Keratinocyte (primary cell): ENCODE results near the gene MAP3K2. TPM values are rescaled to one million over a fixed set of nuclear protein-coding genes. Genes with fewer than 3 reads are reported as not detected.

Experiments
- DNase-seq: peaks from one replicate; pipeline ENCODE4 v3.0.0-alpha.2; 2011; ENCODE audit warnings: low read depth, missing footprints, low spot score
- FAIRE-seq: peaks from 2 replicates; lab custom pipeline; 2011; peaks lifted over from hg19 to GRCh38; lab: Jason Lieb, UNC
- H2AFZ ChIP-seq: 2 replicates; pipeline ENCODE4 v1.6.0; 2012; ENCODE audit warnings: low read length, control low read depth, inconsistent platforms; ENCODE audit not compliant: control insufficient read depth
- H3K27ac ChIP-seq: 2 replicates; pipeline ENCODE4 v1.5.1; 2011; ENCODE audit warnings: low read length; ENCODE audit not compliant: control insufficient read depth, insufficient read depth
- H3K27me3 ChIP-seq: 3 replicates; pipeline ENCODE4 v1.6.0; 2011; ENCODE audit warnings: low read length; ENCODE audit not compliant: control insufficient read depth, insufficient read depth; ENCODE audit errors: extremely low read depth
- H3K36me3 ChIP-seq, 2 experiments: 2 replicates in 1 of 2; 3 replicates in 1 of 2; pipeline ENCODE4 v1.5.1; 2011; ENCODE audit warnings: low read length in 2 of 2, mild to moderate bottlenecking in 1 of 2; ENCODE audit not compliant: control insufficient read depth in 2 of 2, insufficient read depth in 2 of 2; ENCODE audit errors: extremely low read depth in 1 of 2
- H3K4me1 ChIP-seq: 3 replicates; pipeline ENCODE4 v1.5.1; 2011; ENCODE audit warnings: low read length; ENCODE audit not compliant: control insufficient read depth, insufficient read depth; ENCODE audit errors: extremely low read depth
- H3K4me2 ChIP-seq: 3 replicates; pipeline ENCODE4 v1.6.0; 2011; ENCODE audit warnings: low read depth, low read length; ENCODE audit not compliant: control insufficient read depth, insufficient read depth; ENCODE audit errors: extremely low read depth
- H3K4me3 ChIP-seq, 3 experiments: fragments of 200-600 bp in 1 of 3; sonication (generic) in 1 of 3; 2 replicates in 2 of 3; 3 replicates in 1 of 3; pipeline ENCODE4 v1.5.1; 2011 to 2016; ENCODE audit warnings: low read length in 3 of 3, mild to moderate bottlenecking in 3 of 3, control low read depth in 2 of 3, inconsistent platforms in 1 of 3, low read depth in 1 of 3, mixed read lengths in 1 of 3, mixed run types in 1 of 3, moderate library complexity in 1 of 3; ENCODE audit not compliant: control insufficient read depth in 2 of 3, insufficient read depth in 2 of 3; ENCODE audit errors: extremely low read depth in 1 of 3
- H3K79me2 ChIP-seq: 2 replicates; pipeline ENCODE4 v1.6.0; 2012; ENCODE audit warnings: low read length; ENCODE audit not compliant: control insufficient read depth, insufficient read depth
- H3K9ac ChIP-seq: 3 replicates; pipeline ENCODE4 v1.6.0; 2011; ENCODE audit warnings: low read length; ENCODE audit not compliant: control insufficient read depth, insufficient read depth; ENCODE audit errors: extremely low read depth
- H3K9me1 ChIP-seq: 3 replicates; pipeline ENCODE4 v1.6.0; 2011; ENCODE audit warnings: low read length; ENCODE audit not compliant: control insufficient read depth, insufficient read depth; ENCODE audit errors: extremely low read depth
- H3K9me3 ChIP-seq: 2 replicates; pipeline ENCODE4 v1.5.1; 2012; ENCODE audit warnings: low read depth, low read length; ENCODE audit not compliant: control insufficient read depth
- H4K20me1 ChIP-seq: 3 replicates; pipeline ENCODE4 v1.6.0; 2011; ENCODE audit warnings: low read length; ENCODE audit not compliant: control insufficient read depth, insufficient read depth; ENCODE audit errors: extremely low read depth
- EZH2 ChIP-seq: IDR thresholded peaks from one replicate; pipeline ENCODE4 v1.6.1; 2012; ENCODE audit warnings: inconsistent platforms, mild to moderate bottlenecking, low read length, moderate library complexity
- dilution Hi-C: fragments of 300-500 bp; cut with MboI; formaldehyde crosslinking; loops from one replicate; pipeline ENCODE4 v1.7.0; 2020; ENCODE audit warnings: low sequenced_read_pairs; ENCODE audit not compliant: extremely low pct_ligation_motif_present
- polyA plus RNA-seq, 5 experiments: library from polyadenylated mRNA; depleted of rRNA in 3 of 5; stranded (reverse) in 3 of 5; stranded (forward) in 1 of 5; unstranded in 1 of 5; fragments of >200 nt; gene quantifications; 1 replicate in 1 of 5; 2 replicates in 3 of 5; 3 replicates in 1 of 5; pipeline versions ENCODE4 v1.2.1 to v1.2.3, GENCODE V29; 2011 to 2012; ENCODE audit warnings: missing spikeins in 2 of 5, low read depth in 1 of 5, low replicate concordance in 1 of 5
- TF ChIP-seq, protein P1 (sequence below), 3 experiments: IDR thresholded peaks in 1 of 3; conservative IDR thresholded peaks in 1 of 3; optimal IDR thresholded peaks in 1 of 3; 2 replicates in 2 of 3; 3 replicates in 1 of 3; pipeline versions ENCODE3 to v1.5.1; 2011; ENCODE audit warnings: low read length in 3 of 3, mild to moderate bottlenecking in 3 of 3, moderate library complexity in 2 of 3, control low read depth in 1 of 3, inconsistent platforms in 1 of 3; ENCODE audit not compliant: insufficient read depth in 2 of 3; ENCODE audit errors: extremely low read depth in 1 of 3

MAP3K2 gene
- polyA plus RNA-seq, 1 donor (not counting 4 experiments of a cell fraction or from before 2014, with no cell fraction given), result 11.9 TPM

- dilution Hi-C loops, result no loop called here
- H3K9me1 ChIP-seq, result no peaks in the 10 kb centered on the region
- H3K4me1 ChIP-seq, result no peaks in the 10 kb centered on the region
- FAIRE-seq (no peak), DNase-seq (no peak)
- peaks cover 7% of the 10 kb centered on the region for H3K27me3 ChIP-seq
- TF ChIP-seq, protein P1, sequence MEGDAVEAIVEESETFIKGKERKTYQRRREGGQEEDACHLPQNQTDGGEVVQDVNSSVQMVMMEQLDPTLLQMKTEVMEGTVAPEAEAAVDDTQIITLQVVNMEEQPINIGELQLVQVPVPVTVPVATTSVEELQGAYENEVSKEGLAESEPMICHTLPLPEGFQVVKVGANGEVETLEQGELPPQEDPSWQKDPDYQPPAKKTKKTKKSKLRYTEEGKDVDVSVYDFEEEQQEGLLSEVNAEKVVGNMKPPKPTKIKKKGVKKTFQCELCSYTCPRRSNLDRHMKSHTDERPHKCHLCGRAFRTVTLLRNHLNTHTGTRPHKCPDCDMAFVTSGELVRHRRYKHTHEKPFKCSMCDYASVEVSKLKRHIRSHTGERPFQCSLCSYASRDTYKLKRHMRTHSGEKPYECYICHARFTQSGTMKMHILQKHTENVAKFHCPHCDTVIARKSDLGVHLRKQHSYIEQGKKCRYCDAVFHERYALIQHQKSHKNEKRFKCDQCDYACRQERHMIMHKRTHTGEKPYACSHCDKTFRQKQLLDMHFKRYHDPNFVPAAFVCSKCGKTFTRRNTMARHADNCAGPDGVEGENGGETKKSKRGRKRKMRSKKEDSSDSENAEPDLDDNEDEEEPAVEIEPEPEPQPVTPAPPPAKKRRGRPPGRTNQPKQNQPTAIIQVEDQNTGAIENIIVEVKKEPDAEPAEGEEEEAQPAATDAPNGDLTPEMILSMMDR (optimal IDR thresholded peaks at IDR 0.05 in 1 of 3, IDR thresholded peaks at IDR 0.05 in 1 of 3, conservative IDR thresholded peaks at IDR 0.05 in 1 of 3; ENCODE audit: extremely low read depth in 1 of 3, insufficient read depth in 2 of 3, low read length in 3 of 3), result no peak
- no peak for TF ChIP-seq EZH2
- no peak overlapping the region for H3K27ac ChIP-seq
- no peak overlapping the region for H2AFZ ChIP-seq
- no peak overlapping the region for H3K4me3 ChIP-seq
- no peaks in the 10 kb centered on the region for H3K9me3 ChIP-seq
- H3K9ac ChIP-seq, result no peak overlapping the region
- H3K36me3 ChIP-seq, result no peaks in the 10 kb centered on the region
- no peaks in the 10 kb centered on the region for H4K20me1 ChIP-seq
- no peaks in the 10 kb centered on the region for H3K79me2 ChIP-seq
- no peak overlapping the region for H3K4me2 ChIP-seq
Measured at GRCh38 chr2:127427376-127428056, 39.7 kb upstream of the MAP3K2 start.

GRCh38 chr2:127426501-127427354, 39.0 kb upstream of the MAP3K2 start:
- Histone ChIP-seq H3K9ac (no peak overlapping the region), H3K27me3 (peaks cover 13% of the 10 kb centered on the region), H3K4me1 (no peaks in the 10 kb centered on the region), H3K9me1 (no peaks in the 10 kb centered on the region), H3K4me2 (no peak overlapping the region), H4K20me1 (no peaks in the 10 kb centered on the region), H3K36me3 (no peaks in the 10 kb centered on the region), H3K4me3 (no peak overlapping the region), H3K79me2 (no peaks in the 10 kb centered on the region), H3K27ac (no peak overlapping the region), H2AFZ (no peak overlapping the region), H3K9me3 (no peaks in the 10 kb centered on the region)
- TF ChIP-seq, protein P1 (optimal IDR thresholded peaks at IDR 0.05 in 1 of 3, IDR thresholded peaks at IDR 0.05 in 1 of 3, conservative IDR thresholded peaks at IDR 0.05 in 1 of 3; ENCODE audit: extremely low read depth in 1 of 3, insufficient read depth in 2 of 3, low read length in 3 of 3), result no peak
- no peak for TF ChIP-seq EZH2
- DNase-seq (no peak), FAIRE-seq (no peak)
- dilution Hi-C loops, result no loop called here
